Liver (tissue), 3 donors: ENCODE results near the gene ZSCAN30.

Experiments
- ATF3 ChIP-seq: IDR thresholded peaks from 2 replicates; pipeline ENCODE4 v1.6.1; 2016; ENCODE audit warnings: antibody characterized with exemption
- CTCF ChIP-seq: fragments of 150-350 bp; IDR thresholded peaks from 2 replicates; pipeline ENCODE4 v1.5.1; 2017; ENCODE audit warnings: improper control_type of control experiment, low read depth, low read length; ENCODE audit not compliant: missing input control
- EGR1 ChIP-seq, 2 donors: IDR thresholded peaks; 2 replicates each; pipeline ENCODE4 v1.6.1; 2016 to 2018; ENCODE audit warnings: antibody characterized with exemption in 2 of 2, low read depth in 2 of 2
- FOXA2 ChIP-seq: IDR thresholded peaks from 2 replicates; pipeline ENCODE4 v1.6.1; 2016; ENCODE audit warnings: antibody characterized with exemption
- RXRA ChIP-seq, 2 donors: IDR thresholded peaks; 2 replicates each; pipeline ENCODE4 v1.6.1; 2017 to 2018; ENCODE audit warnings: antibody characterized with exemption in 2 of 2, mild to moderate bottlenecking in 1 of 2
- donor health status: healthy.
- donor health status: healthy.

GRCh38 chr18:35278085-35278484 lies 11.9 kb downstream of the ZSCAN30 start:
- TF ChIP-seq CTCF (no peak), FOXA2 (no peak), ATF3 (no peak), EGR1 (IDR thresholded peaks at IDR 0.05; ENCODE audit: low read depth in 2 of 2) (no peak), RXRA (IDR thresholded peaks at IDR 0.05) (no peak)
